ENCODE results near the gene NTS.

NTS gene

GRCh38 chr12:85923767-85924331 lies 49.8 kb downstream of the NTS start:
- DNase-seq: no peak

- DNase-seq: no peak
These were observed 53.1 kb downstream of the NTS start for GRCh38 chr12:85927166-85927565.
